RWPE1 (cell line): ENCODE data around the gene RALGAPB.

Experiments
- CTCF ChIA-PET: fragments of 350-600 bp; sonication (Branson Sonifier 250); formaldehyde crosslinking; extraction: SDS; loops from one replicate; lab custom pipeline; 2021; lab: Yijun Ruan, JAX
- POLR2A ChIA-PET: fragments of 400-600 bp; formaldehyde crosslinking; extraction: SDS; loops from one replicate; lab custom pipeline; 2020; ENCODE audit warnings: antibody characterized with exemption; ENCODE audit not compliant: low non-redundant PET; lab: Yijun Ruan, JAX
- DNase-seq: peaks from one replicate; pipeline ENCODE4 v3.0.0; 2012; ENCODE audit warnings: low spot score
- H3K27ac ChIP-seq: fragments of 450-650 bp; 2 replicates; pipeline ENCODE4 v1.5.1; 2017
- TF ChIP-seq, protein P1 (sequence below): fragments of 450-650 bp; conservative IDR thresholded peaks from 2 replicates; pipeline ENCODE4 v1.5.1; 2017; ENCODE audit warnings: low read depth, mild to moderate bottlenecking

The RALGAPB gene

GRCh38 chr20:38531021-38531420 is 58.4 kb downstream of the RALGAPB start:
- CTCF ChIA-PET = interaction anchor here (0.6 to 1.0 kb wide), 2 partner anchors 24 to 29 kb away, joined by 3 read pairs; no protein-coding TSS in a partner anchor
- no peak overlapping the region for H3K27ac ChIP-seq
- POLR2A ChIA-PET = no interaction called here
- TF ChIP-seq, protein P1, sequence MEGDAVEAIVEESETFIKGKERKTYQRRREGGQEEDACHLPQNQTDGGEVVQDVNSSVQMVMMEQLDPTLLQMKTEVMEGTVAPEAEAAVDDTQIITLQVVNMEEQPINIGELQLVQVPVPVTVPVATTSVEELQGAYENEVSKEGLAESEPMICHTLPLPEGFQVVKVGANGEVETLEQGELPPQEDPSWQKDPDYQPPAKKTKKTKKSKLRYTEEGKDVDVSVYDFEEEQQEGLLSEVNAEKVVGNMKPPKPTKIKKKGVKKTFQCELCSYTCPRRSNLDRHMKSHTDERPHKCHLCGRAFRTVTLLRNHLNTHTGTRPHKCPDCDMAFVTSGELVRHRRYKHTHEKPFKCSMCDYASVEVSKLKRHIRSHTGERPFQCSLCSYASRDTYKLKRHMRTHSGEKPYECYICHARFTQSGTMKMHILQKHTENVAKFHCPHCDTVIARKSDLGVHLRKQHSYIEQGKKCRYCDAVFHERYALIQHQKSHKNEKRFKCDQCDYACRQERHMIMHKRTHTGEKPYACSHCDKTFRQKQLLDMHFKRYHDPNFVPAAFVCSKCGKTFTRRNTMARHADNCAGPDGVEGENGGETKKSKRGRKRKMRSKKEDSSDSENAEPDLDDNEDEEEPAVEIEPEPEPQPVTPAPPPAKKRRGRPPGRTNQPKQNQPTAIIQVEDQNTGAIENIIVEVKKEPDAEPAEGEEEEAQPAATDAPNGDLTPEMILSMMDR = no peak
- no peak for DNase-seq

GRCh38 chr20:38534756-38535155 is 62.1 kb downstream of the RALGAPB start:
- H3K27ac ChIP-seq = no peak overlapping the region
- CTCF ChIA-PET = no interaction called here
- no peak for DNase-seq
- TF ChIP-seq, protein P1 = no peak
- POLR2A ChIA-PET = no interaction called here

GRCh38 chr20:38536310-38536709 is 63.7 kb downstream of the RALGAPB start:
- ChIA-PET CTCF (no interaction called here), POLR2A (no interaction called here)
- TF ChIP-seq, protein P1 = no peak
- no peak overlapping the region for H3K27ac ChIP-seq
- peak; percentile 67 for DNase-seq

GRCh38 chr20:38537176-38537575 is 64.5 kb downstream of the RALGAPB start:
- TF ChIP-seq, protein P1 = no peak
- no peak overlapping the region for H3K27ac ChIP-seq
- ChIA-PET CTCF (no interaction called here), POLR2A (no interaction called here)
- DNase-seq = no peak

DNA sequence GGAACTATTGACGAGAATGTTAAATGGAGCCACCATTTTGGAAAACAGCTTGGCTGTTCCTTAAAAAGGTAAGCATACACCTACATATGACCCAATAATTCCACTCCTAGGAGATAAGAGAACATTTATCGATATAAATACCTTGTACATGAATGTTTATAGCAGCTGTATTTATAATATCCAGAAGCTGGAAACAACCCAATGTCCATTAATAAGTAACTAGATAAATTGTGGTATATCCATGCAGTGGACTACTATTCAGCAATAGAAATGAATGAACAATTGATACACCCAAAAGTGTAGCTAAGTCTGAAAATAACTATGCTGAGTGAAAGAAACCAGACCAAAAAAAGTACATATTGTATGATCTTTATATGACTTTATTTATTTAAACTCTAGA is 66.1 kb downstream of the RALGAPB start:
- ChIA-PET POLR2A (no interaction called here), CTCF (interaction anchor here (0.7 kb wide), 1 partner anchor 85 kb away, joined by 3 read pairs; no protein-coding TSS in a partner anchor)
- DNase-seq = no peak
- H3K27ac ChIP-seq = no peak overlapping the region
- TF ChIP-seq, protein P1 = no peak

- H3K27ac ChIP-seq = no peak overlapping the region
- TF ChIP-seq, protein P1 = no peak
- no peak for DNase-seq
- ChIA-PET CTCF (interaction anchor here (0.5 kb wide), 1 partner anchor 352 kb away, joined by 3 read pairs; no protein-coding TSS in a partner anchor), POLR2A (no interaction called here)
These were observed 70.6 kb downstream of the RALGAPB start for GRCh38 chr20:38543014-38543906.
